NCI-H2081 treated with DMSO at 0.1 percent for 48 hours (cell line): ENCODE results near the gene SLC29A3.
"Not testable (repeated sequence)": the region's sequence is repeated elsewhere in the genome, so short reads cannot be mapped to it uniquely, and the experiment has no call there.

Experiments
- DNase-seq: peaks from one replicate; lab custom pipeline; 2025; lab: John Stamatoyannopoulos, UW

SLC29A3 gene

GRCh38 chr10:71283876-71284275 lies 35.2 kb upstream of the SLC29A3 start:
- no peak for DNase-seq

- no peak for DNase-seq
These were observed 34.4 kb upstream of the SLC29A3 start for GRCh38 chr10:71284544-71285179.

GRCh38 chr10:71285180-71285545 lies 33.9 kb upstream of the SLC29A3 start:
- DNase-seq, result no peak

- DNase-seq, result no peak
These were observed 33.1 kb upstream of the SLC29A3 start for GRCh38 chr10:71285986-71286385.

GRCh38 chr10:71286521-71287294 lies 32.4 kb upstream of the SLC29A3 start:
- no peak for DNase-seq

GRCh38 chr10:71287456-71287855 lies 31.6 kb upstream of the SLC29A3 start:
- DNase-seq, result no peak

GRCh38 chr10:71288461-71288860 lies 30.6 kb upstream of the SLC29A3 start:
- no peak for DNase-seq

- DNase-seq, result no peak
These were observed 29.5 kb upstream of the SLC29A3 start for GRCh38 chr10:71289421-71290130.

GRCh38 chr10:71290331-71290730 lies 28.7 kb upstream of the SLC29A3 start:
- DNase-seq, result no peak

- DNase-seq, result no peak
These were observed 28.1 kb upstream of the SLC29A3 start for GRCh38 chr10:71290806-71291527.

- no peak for DNase-seq
These were observed 27.5 kb upstream of the SLC29A3 start for GRCh38 chr10:71291528-71291900.

GRCh38 chr10:71292624-71293445 lies 26.2 kb upstream of the SLC29A3 start:
- no peak for DNase-seq

- no peak for DNase-seq
These were observed 25.5 kb upstream of the SLC29A3 start for GRCh38 chr10:71293446-71294084.

- DNase-seq, result no peak
These were observed 24.9 kb upstream of the SLC29A3 start for GRCh38 chr10:71294091-71294561.

GRCh38 chr10:71294856-71295255 lies 24.2 kb upstream of the SLC29A3 start:
- DNase-seq, result no peak

- no peak for DNase-seq
These were observed 23.4 kb upstream of the SLC29A3 start for GRCh38 chr10:71295641-71296040.

GRCh38 chr10:71296086-71296485 lies 23.0 kb upstream of the SLC29A3 start:
- DNase-seq, result no peak

- not testable (repeated sequence) for DNase-seq
These were observed 22.2 kb upstream of the SLC29A3 start for GRCh38 chr10:71296811-71297210.

GRCh38 chr10:71297343-71297742 lies 21.7 kb upstream of the SLC29A3 start:
- no peak for DNase-seq

GRCh38 chr10:71299071-71299785 lies 19.8 kb upstream of the SLC29A3 start:
- no peak for DNase-seq
